Glomerular visceral epithelial cell (primary cell): Measurements from ENCODE around the gene ETHE1.
"Not testable (repeated sequence)": the region's sequence is repeated elsewhere in the genome, so short reads cannot be mapped to it uniquely, and the experiment has no call there.

ENCODE experiments used
- DNase-seq: peaks from one replicate; pipeline ENCODE4 v3.0.0-alpha.2; 2016; ENCODE audit errors: extremely low spot score

ETHE1 gene

GRCh38 chr19:43552198-43552450 lies 25.1 kb upstream of the ETHE1 start:
- no peak for DNase-seq

DNA sequence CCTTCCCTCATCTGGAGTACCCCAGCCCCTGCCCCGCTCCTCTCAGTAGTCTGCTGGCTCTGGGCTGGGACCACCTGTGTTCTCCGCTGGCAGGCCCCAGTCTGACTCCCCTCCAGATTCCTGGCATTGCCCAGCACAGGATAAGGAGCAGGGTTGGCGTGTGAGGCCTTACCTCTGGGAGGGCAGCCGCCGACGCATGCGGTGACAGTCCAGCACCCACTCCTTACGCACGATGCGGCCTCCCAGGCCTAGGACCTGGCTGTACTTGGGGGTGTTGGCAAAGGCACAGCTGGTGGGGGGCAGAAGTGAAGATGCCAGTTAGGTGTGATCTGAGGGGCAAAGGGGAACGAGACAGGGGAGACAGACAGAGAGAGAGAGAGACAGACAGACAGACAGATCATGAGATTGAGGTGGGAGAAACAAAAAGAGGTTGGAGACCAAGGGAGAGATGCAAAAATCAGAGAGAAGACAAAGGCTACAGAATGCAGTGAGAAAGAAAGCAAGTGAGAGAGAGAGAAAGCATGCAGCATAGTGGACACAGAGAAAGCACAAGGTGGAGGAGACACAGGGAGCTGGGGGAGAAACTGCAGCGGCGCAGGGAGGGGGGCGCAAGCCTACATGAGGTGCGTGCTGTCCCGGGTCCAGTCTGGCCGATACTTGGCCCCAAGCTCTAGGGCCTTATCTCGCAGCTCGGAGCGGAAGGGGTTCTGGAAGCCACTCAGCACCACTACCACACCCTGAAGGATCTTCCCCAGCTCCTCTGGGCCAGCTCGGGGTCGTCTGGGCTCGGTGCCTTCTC lies 24.6 kb upstream of the ETHE1 start:
- no peak for DNase-seq

DNA sequence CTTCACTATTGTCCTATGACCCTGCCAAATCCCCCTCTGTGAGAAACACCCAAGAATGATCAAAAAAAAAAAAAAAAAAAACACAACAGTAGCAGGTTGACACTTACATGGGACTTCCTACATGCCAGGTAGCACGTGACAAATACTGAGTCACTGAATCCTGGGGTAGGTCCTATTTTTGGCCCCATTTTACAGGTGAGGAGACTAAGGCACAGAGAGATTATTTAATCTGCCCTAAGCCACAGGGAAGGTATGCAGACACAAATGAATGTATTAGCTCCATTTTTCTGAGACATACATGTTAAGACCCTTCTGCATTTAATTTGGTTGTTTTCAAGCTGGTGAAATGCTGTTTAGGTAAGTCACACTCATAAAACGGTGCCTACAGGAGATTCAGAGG lies 21.7 kb upstream of the ETHE1 start:
- DNase-seq = no peak

DNA sequence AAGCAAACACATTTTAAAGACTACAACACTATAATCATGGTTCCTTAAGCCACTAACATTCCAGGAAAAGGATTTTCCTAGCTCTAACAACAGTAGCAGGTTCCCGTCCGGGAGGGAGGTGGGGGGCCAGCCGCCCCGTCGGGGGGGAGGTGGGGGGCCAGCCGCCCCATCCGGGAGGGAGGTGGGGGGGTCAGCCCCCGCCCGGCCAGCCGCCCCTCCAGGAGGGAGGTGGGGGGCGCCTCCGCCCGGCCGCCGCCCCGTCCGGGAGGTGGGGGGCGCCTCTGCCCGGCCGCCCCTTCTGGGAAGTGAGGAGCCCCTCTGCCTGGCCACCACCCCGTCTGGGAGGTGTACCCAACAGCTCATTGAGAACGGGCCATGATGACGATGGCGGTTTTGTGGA lies 20.9 kb upstream of the ETHE1 start:
- DNase-seq = not testable (repeated sequence)

DNA sequence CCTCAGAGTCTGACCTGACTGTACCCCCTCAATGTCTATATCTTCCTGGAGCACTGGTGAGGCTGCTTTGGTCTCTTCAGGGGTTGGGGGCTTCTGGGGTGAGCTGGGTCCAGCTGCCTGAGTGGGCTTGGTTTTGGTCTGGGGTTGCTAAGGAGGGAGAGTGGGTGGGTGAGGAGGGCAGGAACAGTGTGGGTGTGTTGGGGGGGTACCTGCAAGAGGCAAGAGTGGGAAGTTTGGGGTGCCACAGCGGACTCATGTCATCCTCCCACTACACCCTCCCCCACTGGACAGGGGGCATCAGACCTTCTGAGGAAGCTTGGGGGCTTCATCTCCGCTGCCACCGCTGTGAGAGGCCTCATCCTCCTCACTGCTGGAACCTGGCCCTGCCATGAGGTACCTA lies 19.6 kb upstream of the ETHE1 start:
- no peak for DNase-seq

- no peak for DNase-seq
Observed at GRCh38 chr19:43545981-43546380, 19.0 kb upstream of the ETHE1 start.

DNA sequence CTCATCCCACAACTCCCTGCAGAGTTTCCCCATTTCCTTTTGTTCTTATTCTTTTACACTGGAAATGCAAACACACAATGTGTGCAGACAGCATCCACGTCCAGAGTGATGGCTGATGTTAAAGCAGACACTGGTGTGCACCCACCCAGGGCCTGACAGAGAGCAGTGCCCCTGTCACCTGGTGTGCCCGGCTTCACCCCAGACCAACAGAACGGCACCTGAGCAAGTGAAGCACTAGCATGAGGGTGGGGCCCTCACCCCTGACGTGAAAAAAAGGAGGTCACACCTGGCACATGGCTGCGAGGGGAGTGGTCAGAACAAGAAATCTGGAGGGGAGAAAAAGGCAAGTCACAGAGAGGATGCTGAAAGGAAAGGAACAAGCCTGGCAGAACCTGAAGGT lies 18.3 kb upstream of the ETHE1 start:
- no peak for DNase-seq

GRCh38 chr19:43544077-43544476 lies 17.1 kb upstream of the ETHE1 start:
- no peak for DNase-seq

- DNase-seq = no peak
Observed at GRCh38 chr19:43541920-43542650, 15.1 kb upstream of the ETHE1 start.

GRCh38 chr19:43540381-43540780 lies 13.4 kb upstream of the ETHE1 start:
- no peak for DNase-seq

DNA sequence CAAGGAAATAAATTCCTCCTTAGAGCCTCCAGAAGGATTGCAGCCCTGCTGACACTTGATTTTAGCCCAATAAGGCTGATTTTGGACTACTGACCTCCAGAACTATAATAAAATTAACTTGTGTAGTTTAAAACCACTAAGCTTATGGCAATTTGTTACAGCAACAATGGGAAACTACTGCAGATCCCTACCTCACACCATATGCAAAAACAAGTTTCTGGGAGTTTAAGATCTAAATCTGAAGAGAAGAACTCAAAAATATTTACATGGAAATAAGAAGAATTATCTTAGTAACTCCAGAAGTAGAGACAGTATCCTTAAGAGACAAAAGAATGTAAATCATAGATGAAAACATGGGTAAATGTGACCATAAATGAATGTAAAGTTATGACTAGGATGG lies 11.9 kb upstream of the ETHE1 start:
- no peak for DNase-seq

DNA sequence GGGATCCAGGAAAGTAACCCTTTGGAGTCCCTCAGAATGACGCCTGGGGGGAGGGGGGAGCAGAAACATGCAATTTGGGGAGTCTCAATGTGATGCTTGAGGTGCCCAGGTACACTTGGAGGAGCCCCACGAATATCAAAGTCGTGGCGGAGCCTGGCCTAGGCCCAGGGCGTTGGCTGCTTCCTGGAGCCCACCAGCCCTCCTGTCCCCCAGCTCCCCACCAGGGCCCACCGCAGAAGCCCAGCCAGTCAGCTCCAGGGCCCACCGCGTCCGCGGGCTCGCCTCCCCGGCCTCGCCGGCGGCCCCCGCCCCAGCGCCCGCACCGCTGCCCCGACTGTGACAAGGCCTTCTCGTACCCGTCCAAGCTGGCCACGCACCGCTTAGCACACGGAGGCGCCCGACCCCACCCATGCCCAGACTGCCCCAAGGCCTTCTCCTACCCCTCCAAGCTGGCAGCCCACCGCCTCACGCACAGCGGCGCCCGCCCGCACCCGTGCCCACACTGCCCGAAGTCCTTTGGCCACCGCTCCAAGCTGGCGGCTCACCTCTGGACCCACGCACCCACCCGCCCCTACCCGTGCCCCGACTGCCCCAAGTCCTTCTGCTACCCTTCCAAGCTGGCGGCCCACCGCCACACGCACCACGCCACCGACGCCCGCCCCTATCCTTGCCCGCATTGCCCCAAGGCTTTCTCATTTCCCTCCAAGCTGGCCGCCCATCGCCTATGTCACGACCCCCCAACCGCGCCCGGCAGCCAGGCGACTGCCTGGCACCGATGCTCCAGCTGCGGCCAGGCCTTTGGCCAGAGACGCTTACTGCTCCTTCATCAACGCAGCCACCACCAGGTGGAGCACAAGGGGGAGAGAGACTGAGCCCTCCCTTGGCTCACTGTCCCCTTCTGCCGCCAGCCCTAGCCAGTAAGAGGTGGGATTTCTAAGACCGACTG lies 8.1 kb upstream of the ETHE1 start:
- peak; percentile 26 for DNase-seq

DNA sequence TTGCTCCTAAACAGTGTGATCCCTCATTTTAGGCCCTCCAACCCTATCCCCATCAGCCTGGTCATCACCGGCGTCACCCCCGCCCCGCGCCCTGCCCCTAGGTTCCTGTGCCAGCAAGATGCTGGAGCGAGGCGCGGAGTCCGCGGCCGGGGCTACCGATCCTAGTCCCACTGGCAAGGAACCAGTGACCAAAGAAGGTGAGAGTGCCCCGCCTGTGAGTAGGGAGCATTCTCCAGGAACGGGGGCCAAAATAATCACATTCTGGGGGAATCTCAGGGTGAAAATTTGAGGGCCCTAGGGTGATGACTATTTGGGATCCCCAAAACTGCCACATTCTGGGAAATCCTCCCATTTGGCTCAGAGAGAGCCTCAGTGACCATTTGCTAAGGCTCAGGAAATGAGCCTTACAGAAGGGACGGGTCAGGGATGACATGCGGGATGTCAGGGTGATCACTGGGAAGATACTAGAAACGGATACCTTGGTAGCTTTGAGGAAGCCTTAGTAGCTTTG lies 7.4 kb upstream of the ETHE1 start:
- DNase-seq = no peak

DNA sequence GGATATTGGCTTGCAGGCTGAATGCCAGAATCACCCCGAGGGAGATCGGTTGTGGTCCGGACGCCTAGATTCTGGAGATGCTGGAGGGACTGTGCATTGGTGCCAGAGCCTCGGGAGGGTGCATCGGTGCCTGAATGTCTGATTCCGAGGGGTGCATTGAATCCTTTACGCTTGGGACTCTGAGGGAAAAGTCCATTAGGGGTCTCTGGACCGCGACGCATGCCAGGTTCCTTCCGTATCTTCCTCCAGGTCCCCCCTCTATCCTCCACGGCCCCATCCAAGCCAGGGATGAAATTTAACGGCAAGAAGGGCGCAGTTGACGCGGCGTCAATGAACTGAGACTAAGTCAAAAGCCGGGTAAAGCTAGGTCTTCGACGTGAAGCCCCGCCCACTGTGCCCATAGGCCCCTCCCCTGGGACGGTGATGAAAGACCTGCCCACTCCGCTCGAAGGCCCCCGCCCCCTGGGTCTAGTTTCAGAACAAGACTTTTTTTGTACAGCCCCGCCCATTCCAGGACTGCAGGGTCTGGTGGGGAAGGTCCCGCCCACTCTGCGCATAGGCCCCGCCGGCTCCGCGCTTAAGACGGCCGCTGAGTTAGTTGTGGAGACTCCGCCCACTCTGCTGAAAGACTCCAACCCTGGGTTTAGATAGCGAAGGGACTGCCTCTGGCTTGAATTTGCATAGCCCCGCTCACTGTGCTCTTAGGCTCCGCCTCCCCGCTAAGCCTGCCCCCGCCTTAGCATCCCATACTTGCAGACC lies 6.7 kb upstream of the ETHE1 start:
- DNase-seq = peak; percentile 58

DNA sequence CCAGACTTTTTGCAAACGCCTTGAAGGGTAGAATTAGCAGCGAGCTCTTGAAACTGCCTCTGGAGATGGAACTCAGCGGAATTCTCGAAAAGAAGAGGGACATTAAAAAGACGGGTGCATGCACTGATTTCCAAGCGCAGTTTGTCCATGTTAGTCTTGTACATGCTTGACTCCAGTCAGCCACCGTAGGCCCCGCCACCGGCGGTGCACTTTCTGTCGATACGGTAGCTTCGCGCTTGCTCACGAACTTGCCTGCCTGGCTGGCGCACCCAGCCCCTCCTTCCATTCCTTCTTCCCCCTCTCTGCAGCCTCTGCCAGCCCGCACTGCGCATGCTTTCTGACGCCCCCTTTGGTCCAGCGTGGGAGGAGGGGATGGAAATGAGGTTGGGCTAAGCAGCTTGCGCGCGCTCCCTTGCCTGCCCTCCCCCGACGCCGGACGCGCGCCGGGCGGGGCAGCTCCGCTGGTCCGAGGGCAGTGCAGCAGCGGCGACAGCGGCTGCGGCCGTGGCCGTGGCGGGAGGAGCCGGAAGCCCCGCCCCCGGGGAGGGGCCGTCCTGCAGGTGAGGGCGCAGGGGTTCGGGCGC lies 6.1 kb upstream of the ETHE1 start, which contains the start of gene ZNF575:
Gene ZNF575, plus strand, starts transcription at position 227 of the 584 bp plus-strand sequence. CDS start 1,235 bp downstream, outside the sequence.
- peak; percentile 78 for DNase-seq

- DNase-seq = no peak
Observed at GRCh38 chr19:43532571-43532961, 5.6 kb upstream of the ETHE1 start.

DNA sequence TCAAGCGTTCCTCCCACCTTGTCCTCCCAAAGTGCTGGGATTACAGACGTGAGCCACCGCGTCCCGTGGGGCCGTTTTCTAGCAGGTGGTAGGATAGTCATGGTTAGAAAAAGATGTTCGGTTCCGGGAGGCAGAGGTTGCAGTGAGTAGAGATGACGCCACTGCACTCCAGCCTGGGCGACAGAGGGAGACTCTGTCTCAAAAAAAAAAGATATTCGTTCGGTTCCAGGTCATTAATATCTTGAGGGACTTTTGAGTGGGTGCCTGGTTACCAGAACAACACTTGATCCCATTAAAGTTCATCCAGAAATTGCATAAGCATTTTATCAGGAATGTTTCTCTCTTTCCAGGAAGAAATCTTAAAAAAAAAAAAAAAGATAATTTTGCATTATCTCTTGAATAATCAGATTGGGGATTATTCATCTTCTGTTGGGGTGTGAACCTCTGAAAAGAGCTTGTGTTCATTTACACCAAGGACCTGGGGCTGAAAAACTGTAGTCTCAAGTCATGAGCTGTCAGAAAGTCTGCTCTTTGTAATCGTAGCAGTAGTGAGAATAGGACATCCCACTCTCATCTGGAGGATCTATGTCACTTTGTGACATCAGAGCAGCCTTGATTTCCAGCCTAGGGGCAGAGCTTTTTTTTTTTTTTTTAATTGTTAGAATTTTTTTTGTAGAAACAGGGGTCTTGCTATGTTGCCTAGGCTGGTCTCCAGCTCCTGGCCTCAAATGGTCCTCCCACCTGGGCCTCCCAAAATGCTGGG lies 1.0 kb upstream of the ETHE1 start:
- peak; percentile 72 for DNase-seq

- DNase-seq = peak; percentile 28
Observed at GRCh38 chr19:43525836-43526771, 897 bp downstream of the ETHE1 start.
